Activated CD8-positive, alpha-beta memory T cell treated with anti-CD3 and anti-CD28 coated beads, Interleukin-2, amount 10 ng/mL, durations not matched to agents 7 days and 5 days (primary cell): Measurements from ENCODE around the gene ZNF326. TPM values are rescaled to one million over a fixed set of nuclear protein-coding genes. Genes with fewer than 3 reads are reported as not detected.
"Not testable (repeated sequence)": the region's sequence is repeated elsewhere in the genome, so short reads cannot be mapped to it uniquely, and the experiment has no call there.

Source experiments
- ATAC-seq: fragments of 150-1000 bp; cut with Tn5 transposase; one replicate; pipeline ENCODE4 v1.10.0; 2021; ENCODE audit warnings: moderate library complexity
- CTCF ChIA-PET: fragments of 350-600 bp; sonication (Branson Sonifier 250); formaldehyde crosslinking; loops from one replicate; lab custom pipeline; 2021; ENCODE audit warnings: antibody characterized with exemption; lab: Charles Lee
- DNase-seq: peaks from one replicate; pipeline ENCODE4 v3.0.0-alpha.2; 2020
- H3K27ac Mint-ChIP-seq: one replicate; pipeline ENCODE4 v1.8.0; 2021; ENCODE audit warnings: mild to moderate bottlenecking, mixed read lengths
- H3K27me3 Mint-ChIP-seq: one replicate; pipeline ENCODE4 v1.8.0; 2021; ENCODE audit warnings: mixed read lengths
- H3K36me3 Mint-ChIP-seq: one replicate; pipeline ENCODE4 v1.8.0; 2021; ENCODE audit warnings: mild to moderate bottlenecking, mixed read lengths
- H3K4me1 Mint-ChIP-seq: one replicate; pipeline ENCODE4 v1.8.0; 2021; ENCODE audit warnings: mixed read lengths
- H3K4me3 Mint-ChIP-seq: one replicate; pipeline ENCODE4 v1.8.0; 2021; ENCODE audit warnings: mild to moderate bottlenecking, moderate library complexity, mixed read lengths
- H3K9me3 Mint-ChIP-seq: one replicate; pipeline ENCODE4 v1.8.0; 2022; ENCODE audit warnings: low read depth, mixed read lengths
- total RNA-seq, 2 experiments: library from RNA; stranded (reverse); gene quantifications; one replicate each; pipeline ENCODE4 v1.2.3, GENCODE V29; 2021

ZNF326 gene
- total RNA-seq, 2 experiments from 2014 or later = 16.3 to 19.9 TPM

GRCh38 chr1:89974696-89975470 lies 20.0 kb upstream of the ZNF326 start:
- ATAC-seq (no peak), DNase-seq (no peak)
- no peaks in the 10 kb centered on the region for H3K9me3 Mint-ChIP-seq
- peaks cover 4% of the 10 kb centered on the region for H3K4me1 Mint-ChIP-seq
- no peaks in the 10 kb centered on the region for H3K27me3 Mint-ChIP-seq
- H3K36me3 Mint-ChIP-seq = no peaks in the 10 kb centered on the region
- H3K27ac Mint-ChIP-seq = no peak overlapping the region
- H3K4me3 Mint-ChIP-seq = no peak overlapping the region
- CTCF ChIA-PET = no interaction called here

DNA sequence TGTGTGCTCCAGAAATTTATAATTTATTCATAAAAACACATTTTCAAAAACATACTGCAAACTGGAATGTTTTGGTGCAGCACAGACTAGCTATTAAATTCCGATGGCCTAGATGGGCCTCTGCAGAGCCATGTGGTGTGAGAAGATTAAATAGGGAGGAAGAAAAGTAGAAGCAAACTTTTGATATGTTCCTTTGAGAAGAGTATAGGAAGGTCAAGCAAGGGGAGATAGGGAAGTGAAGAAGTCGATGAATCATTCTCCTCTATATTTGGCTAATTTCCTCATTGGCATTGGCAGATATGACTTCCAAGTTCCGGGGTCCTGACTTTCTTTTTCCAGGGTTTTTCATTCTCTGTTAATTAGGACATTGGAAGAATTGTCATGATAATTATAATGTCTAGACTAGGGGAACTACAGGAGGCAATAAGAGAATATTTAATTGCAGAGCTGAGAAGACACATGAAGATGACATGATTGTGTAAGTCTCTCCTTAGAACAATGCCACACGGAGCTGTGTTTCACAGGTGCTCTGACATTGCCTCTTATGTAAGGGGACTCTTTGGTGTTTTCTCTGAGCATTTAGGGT lies 19.3 kb upstream of the ZNF326 start:
- CTCF ChIA-PET = no interaction called here
- Mint-ChIP-seq H3K27ac (no peak overlapping the region), H3K36me3 (no peaks in the 10 kb centered on the region), H3K4me3 (no peak overlapping the region), H3K4me1 (peaks cover 4% of the 10 kb centered on the region), H3K27me3 (no peaks in the 10 kb centered on the region), H3K9me3 (no peaks in the 10 kb centered on the region)
- DNase-seq = no peak
- ATAC-seq = no peak

DNA sequence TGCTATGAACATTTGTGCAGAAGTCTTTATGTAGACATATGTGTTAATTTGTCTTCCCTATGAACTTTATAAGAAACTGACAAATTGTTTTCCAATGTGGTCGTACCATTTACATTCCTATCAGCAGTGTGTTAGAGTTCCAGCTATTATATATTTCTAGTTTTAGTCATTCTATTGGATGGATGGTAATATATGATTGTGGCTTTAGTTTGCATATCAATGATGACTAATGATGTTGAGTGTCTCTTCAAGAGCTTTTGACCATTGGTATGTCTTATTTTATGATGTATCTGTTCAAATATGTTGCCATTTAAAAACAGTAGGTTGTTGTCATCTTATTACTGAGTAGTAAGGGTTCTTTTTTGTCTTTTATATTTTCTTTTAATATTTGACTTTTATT lies 16.2 kb upstream of the ZNF326 start:
- no peak overlapping the region for H3K4me3 Mint-ChIP-seq
- H3K36me3 Mint-ChIP-seq = no peaks in the 10 kb centered on the region
- ATAC-seq (no peak), DNase-seq (no peak)
- no peaks in the 10 kb centered on the region for H3K4me1 Mint-ChIP-seq
- peaks cover 6% of the 10 kb centered on the region for H3K27me3 Mint-ChIP-seq
- CTCF ChIA-PET = interaction anchor here (0.7 to 0.9 kb wide), 2 partner anchors 11 to 180 kb away, joined by 3 read pairs; no protein-coding TSS in a partner anchor
- H3K9me3 Mint-ChIP-seq = no peaks in the 10 kb centered on the region
- H3K27ac Mint-ChIP-seq = no peak overlapping the region

DNA sequence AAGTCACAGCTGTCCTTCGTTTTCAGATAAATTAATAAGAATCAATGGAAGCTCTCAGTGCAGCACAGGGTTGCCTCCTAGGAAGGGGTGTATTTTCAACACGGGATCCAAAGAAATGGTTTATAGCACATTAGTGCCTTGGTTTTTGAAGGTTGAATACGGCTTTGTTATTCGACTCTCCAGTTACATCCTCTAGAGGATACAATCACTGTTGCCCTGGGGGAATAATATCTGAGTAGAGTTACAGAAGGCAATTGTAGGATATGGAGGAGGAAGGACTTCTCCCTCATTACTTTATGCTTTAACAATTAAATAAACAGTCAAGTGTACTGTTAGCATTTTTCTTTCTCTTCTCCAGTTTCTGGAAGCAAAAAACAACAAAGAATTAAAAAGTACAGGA lies 14.3 kb upstream of the ZNF326 start:
- no peak overlapping the region for H3K27ac Mint-ChIP-seq
- H3K36me3 Mint-ChIP-seq = no peaks in the 10 kb centered on the region
- CTCF ChIA-PET = no interaction called here
- no peaks in the 10 kb centered on the region for H3K9me3 Mint-ChIP-seq
- ATAC-seq (no peak), DNase-seq (no peak)
- H3K4me1 Mint-ChIP-seq = no peaks in the 10 kb centered on the region
- peaks cover 6% of the 10 kb centered on the region for H3K27me3 Mint-ChIP-seq
- H3K4me3 Mint-ChIP-seq = no peak overlapping the region

GRCh38 chr1:89982846-89983245 lies 12.1 kb upstream of the ZNF326 start:
- H3K9me3 Mint-ChIP-seq, H3K36me3 Mint-ChIP-seq, ATAC-seq, H3K4me3 Mint-ChIP-seq, DNase-seq, H3K4me1 Mint-ChIP-seq, H3K27ac Mint-ChIP-seq: not testable (repeated sequence)
- H3K27me3 Mint-ChIP-seq = peaks cover 12% of the 10 kb centered on the region
- CTCF ChIA-PET = interaction anchor here (2.1 kb wide), 1 partner anchor 178 kb away, joined by 6 read pairs; no protein-coding TSS in a partner anchor

DNA sequence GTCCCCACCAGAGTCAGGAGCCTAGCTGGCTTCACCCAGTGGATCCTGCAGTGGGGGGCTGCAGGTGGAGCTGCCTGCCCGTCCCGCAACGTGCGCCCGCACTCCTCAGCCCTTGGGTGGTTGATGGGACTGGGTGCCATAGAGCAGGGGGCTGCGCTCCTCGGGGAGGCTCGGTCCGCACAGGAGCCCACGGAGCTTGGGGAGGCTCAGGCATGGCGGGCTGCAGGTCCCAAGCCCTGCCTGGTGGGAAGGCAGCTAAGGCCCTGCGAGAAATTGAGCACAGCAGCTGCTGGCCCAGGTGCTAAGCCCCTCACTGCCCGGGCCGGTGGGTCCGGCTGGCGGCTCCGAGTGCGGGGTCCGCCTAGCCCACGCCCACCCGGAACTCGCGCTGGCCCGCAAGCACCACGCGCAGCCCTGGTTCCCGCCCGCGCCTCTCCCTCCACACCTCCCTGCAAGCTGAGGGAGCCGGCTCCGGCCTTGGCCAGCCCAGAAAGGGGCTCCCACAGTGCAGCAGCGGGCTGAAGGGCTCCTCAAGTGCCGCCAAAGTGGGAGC lies 10.3 kb upstream of the ZNF326 start:
- not testable (repeated sequence) for H3K9me3 Mint-ChIP-seq, H3K27ac Mint-ChIP-seq, ATAC-seq, H3K4me3 Mint-ChIP-seq, H3K36me3 Mint-ChIP-seq, DNase-seq, H3K4me1 Mint-ChIP-seq
- peaks cover 13% of the 10 kb centered on the region for H3K27me3 Mint-ChIP-seq
- CTCF ChIA-PET = interaction anchor here (1.5 kb wide), 1 partner anchor 78 kb away, joined by 3 read pairs; no protein-coding TSS in a partner anchor

GRCh38 chr1:89986020-89986419 lies 8.9 kb upstream of the ZNF326 start:
- DNase-seq (no peak), ATAC-seq (no peak)
- Mint-ChIP-seq H3K36me3 (no peaks in the 10 kb centered on the region), H3K4me1 (no peaks in the 10 kb centered on the region), H3K27me3 (peaks cover 21% of the 10 kb centered on the region), H3K27ac (no peak overlapping the region), H3K4me3 (no peak overlapping the region), H3K9me3 (no peaks in the 10 kb centered on the region)
- CTCF ChIA-PET = interaction anchor here (0.8 to 1.6 kb wide), 6 partner anchors 80 to 204 kb away, joined by 3 to 10 read pairs (median 4); no protein-coding TSS in a partner anchor

DNA sequence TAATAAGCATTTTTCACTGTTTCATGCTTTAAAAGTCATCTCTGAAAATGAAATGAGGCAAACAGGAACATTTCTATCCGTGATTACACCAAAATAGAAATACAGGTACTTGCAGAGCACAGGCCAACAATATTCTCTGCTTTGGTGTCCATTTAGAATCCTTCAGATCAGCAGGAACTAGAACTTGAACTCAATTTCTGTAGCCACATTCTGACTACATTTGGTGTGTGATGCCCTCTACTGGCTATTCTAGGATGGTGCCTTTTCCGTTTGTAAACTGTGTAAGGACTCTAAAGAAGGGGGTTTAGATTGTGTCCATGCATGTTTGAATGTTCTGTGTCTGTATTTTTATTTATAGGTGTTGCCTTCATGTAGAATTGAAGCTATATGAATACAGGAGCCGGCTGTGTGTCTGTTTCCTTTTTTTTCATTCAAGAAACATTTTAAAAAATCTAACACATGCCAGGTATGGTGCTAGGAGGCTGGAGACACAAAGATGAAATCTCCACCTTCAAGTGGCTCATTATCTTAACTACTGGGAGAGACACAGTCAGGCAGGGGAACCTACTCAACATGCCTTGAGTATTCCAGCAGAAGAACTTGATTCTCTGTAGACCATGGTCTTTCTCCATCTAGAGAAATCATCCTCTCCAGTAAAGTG lies 7.6 kb upstream of the ZNF326 start:
- peaks cover 1% of the 10 kb centered on the region for H3K4me1 Mint-ChIP-seq
- H3K27ac Mint-ChIP-seq = no peak overlapping the region
- H3K4me3 Mint-ChIP-seq = no peak overlapping the region
- H3K9me3 Mint-ChIP-seq = no peaks in the 10 kb centered on the region
- no peaks in the 10 kb centered on the region for H3K36me3 Mint-ChIP-seq
- peak; percentile 74 for ATAC-seq
- peaks cover 27% of the 10 kb centered on the region for H3K27me3 Mint-ChIP-seq
- DNase-seq = peak; percentile 70
- CTCF ChIA-PET = interaction anchor here (0.6 to 1.9 kb wide), 11 partner anchors 15 to 1334 kb away, joined by 3 to 10 read pairs (median 4); no protein-coding TSS in a partner anchor

- ATAC-seq (no peak), DNase-seq (no peak)
- H3K4me3 Mint-ChIP-seq = no peak overlapping the region
- CTCF ChIA-PET = interaction anchor here (1.1 to 2.1 kb wide), 9 partner anchors 146 to 357 kb away, joined by 3 to 10 read pairs (median 4); no protein-coding TSS in a partner anchor
- peaks cover 2% of the 10 kb centered on the region for H3K4me1 Mint-ChIP-seq
- peaks cover 24% of the 10 kb centered on the region for H3K27me3 Mint-ChIP-seq
- H3K27ac Mint-ChIP-seq = no peak overlapping the region
- peaks cover 1% of the 10 kb centered on the region for H3K36me3 Mint-ChIP-seq
- H3K9me3 Mint-ChIP-seq = no peaks in the 10 kb centered on the region
These were observed 5.8 kb upstream of the ZNF326 start for GRCh38 chr1:89989099-89989498.

DNA sequence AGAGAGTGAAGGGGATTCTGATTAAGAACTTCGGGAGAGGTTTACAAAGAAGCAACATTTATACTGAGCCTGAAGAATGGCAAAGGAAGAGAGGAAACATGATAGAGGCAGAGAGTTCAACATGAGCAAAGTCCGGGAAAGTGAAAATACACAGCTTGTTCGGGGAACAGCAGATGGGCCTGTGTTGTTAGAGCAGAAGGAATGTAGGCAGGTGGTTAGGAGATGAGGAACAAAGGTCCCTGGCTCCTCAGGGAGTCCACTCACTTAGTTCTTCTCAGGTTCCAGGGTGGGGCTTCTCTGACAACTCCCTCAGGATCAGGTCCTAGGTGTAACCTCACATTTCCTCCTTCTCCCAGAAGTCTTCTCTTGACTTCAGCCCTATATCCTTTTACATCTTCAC lies 5.1 kb upstream of the ZNF326 start:
- CTCF ChIA-PET = interaction anchor here (0.6 to 2.1 kb wide), 6 partner anchors 42 to 208 kb away, joined by 3 to 10 read pairs (median 4); no protein-coding TSS in a partner anchor
- Mint-ChIP-seq H3K9me3 (no peaks in the 10 kb centered on the region), H3K36me3 (peaks cover 1% of the 10 kb centered on the region), H3K4me3 (no peak overlapping the region), H3K27me3 (peaks cover 24% of the 10 kb centered on the region), H3K4me1 (peaks cover 7% of the 10 kb centered on the region), H3K27ac (no peak overlapping the region)
- ATAC-seq (no peak), DNase-seq (no peak)

DNA sequence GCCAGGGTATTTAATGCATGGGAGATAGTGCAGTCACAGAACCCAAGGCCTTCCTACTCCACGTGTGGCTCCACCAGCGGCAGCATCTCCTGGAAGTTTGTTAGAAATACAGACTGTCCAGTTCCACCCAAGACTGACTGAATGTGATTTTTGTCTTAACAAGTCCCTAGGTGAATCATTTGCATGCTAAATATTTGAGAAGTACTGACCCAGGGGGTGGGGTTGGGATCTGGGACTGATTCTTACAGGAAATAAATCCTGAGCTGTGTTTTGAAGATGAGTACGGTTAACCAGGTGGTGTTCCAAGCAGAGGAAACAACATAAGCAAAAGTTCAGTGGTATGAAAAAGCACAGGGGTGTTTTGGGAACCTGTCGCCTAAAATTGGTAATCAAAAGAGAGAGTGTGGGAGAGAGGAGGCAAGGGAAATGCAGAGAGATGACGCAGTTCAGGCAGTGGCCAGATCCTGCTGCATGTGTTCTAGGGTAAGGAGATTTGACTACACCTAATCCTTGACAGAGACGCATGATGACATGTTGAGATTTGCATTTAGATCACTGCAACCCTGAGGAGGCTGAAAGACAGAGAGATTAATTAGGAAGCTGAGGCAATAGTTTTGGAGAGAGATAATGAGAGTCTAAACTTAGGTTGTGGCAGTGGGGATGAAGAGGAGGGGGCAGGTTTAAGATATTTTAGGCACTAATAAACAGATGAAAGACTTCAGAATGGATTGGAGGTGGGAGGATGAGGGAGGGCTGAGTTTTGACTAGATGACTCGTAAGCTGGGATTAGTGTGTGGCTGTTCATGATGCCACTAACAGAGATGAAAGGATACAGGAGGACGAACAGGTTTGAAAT lies 3.7 kb upstream of the ZNF326 start:
- Mint-ChIP-seq H3K9me3 (no peaks in the 10 kb centered on the region), H3K4me3 (no peak overlapping the region), H3K27me3 (peaks cover 20% of the 10 kb centered on the region), H3K4me1 (peaks cover 11% of the 10 kb centered on the region), H3K27ac (no peak overlapping the region), H3K36me3 (peaks cover 1% of the 10 kb centered on the region)
- CTCF ChIA-PET = interaction anchor here (0.6 to 1.3 kb wide), 3 partner anchors 41 to 207 kb away, joined by 3 read pairs; no protein-coding TSS in a partner anchor
- DNase-seq (no peak), ATAC-seq (no peak)

- no peaks in the 10 kb centered on the region for H3K9me3 Mint-ChIP-seq
- ATAC-seq (no peak), DNase-seq (no peak)
- CTCF ChIA-PET = interaction anchor here (2.6 kb wide), 1 partner anchor 150 kb away, joined by 9 read pairs; no protein-coding TSS in a partner anchor
- H3K36me3 Mint-ChIP-seq = peaks cover 9% of the 10 kb centered on the region
- peaks cover 17% of the 10 kb centered on the region for H3K27me3 Mint-ChIP-seq
- H3K4me3 Mint-ChIP-seq = no peak overlapping the region
- peaks cover 34% of the 10 kb centered on the region for H3K4me1 Mint-ChIP-seq
- H3K27ac Mint-ChIP-seq = no peak overlapping the region
These were observed 1.4 kb upstream of the ZNF326 start for GRCh38 chr1:89993541-89993940.
